Sigmoid colon (tissue), 7 donors: ENCODE measurements around the gene ELAVL3. TPM values are rescaled to one million over a fixed set of nuclear protein-coding genes. Genes with fewer than 3 reads are reported as not detected.

ENCODE experiments used
- DNase-seq: peaks from one replicate; pipeline ENCODE4 v3.0.0-alpha.2; 2019
- H3K27ac ChIP-seq, 4 donors: fragments of 200-600 bp; sonication (generic); one replicate each; pipeline ENCODE4 v1.5.1; 2016 to 2019; ENCODE audit warnings: mild to moderate bottlenecking in 1 of 4
- H3K27me3 ChIP-seq, 3 donors: fragments of 200-600 bp; sonication (generic); one replicate each; pipeline ENCODE4 v1.5.1; 2019; ENCODE audit warnings: mild to moderate bottlenecking in 1 of 3
- H3K36me3 ChIP-seq, 4 donors: fragments of 200-600 bp; sonication (generic); one replicate each; pipeline ENCODE4 v1.5.1; 2016 to 2019
- H3K4me1 ChIP-seq, 4 donors: fragments of 200-600 bp; sonication (generic); one replicate each; pipeline ENCODE4 v1.5.1; 2017 to 2019
- H3K4me3 ChIP-seq, 4 donors: fragments of 200-600 bp; sonication (generic); one replicate each; pipeline ENCODE4 v1.5.1; 2017 to 2019; ENCODE audit warnings: mild to moderate bottlenecking in 2 of 4, moderate library complexity in 1 of 4
- H3K9me3 ChIP-seq, 4 donors: fragments of 200-600 bp in 3 of 4; sonication (generic) in 3 of 4; one replicate each; pipeline versions ENCODE4 v1.5.1 to v1.6.1; 2013 to 2019
- CTCF ChIP-seq, 4 experiments: fragments of 450-650 bp in 3 of 4; fragments of 200-600 bp in 1 of 4; IDR thresholded peaks; one replicate each; pipeline ENCODE4 v1.5.1; 2016 to 2019; ENCODE audit warnings: antibody characterized with exemption in 4 of 4, mild to moderate bottlenecking in 3 of 4, moderate library complexity in 2 of 4
- EP300 ChIP-seq, 4 donors: sonication (generic); formaldehyde crosslinking; IDR thresholded peaks; one replicate each; pipeline ENCODE4 v1.6.1; 2017; ENCODE audit warnings: antibody characterized with exemption in 4 of 4
- POLR2A ChIP-seq, 2 donors: fragments of 450-650 bp; IDR thresholded peaks; one replicate each; pipeline ENCODE4 v1.6.1; 2016; ENCODE audit warnings: antibody characterized with exemption in 2 of 2, mild to moderate bottlenecking in 2 of 2, moderate library complexity in 2 of 2
- POLR2AphosphoS5 ChIP-seq, 4 donors: sonication (generic); formaldehyde crosslinking; IDR thresholded peaks; one replicate each; pipeline ENCODE4 v1.6.1; 2017; ENCODE audit warnings: antibody characterized with exemption in 4 of 4
- WGBS, 2 donors: extraction: QIAGEN DNeasy Blood & Tissue Kit; methylation state at CpG; one replicate each; pipeline ENCODE4 v1.1.7; 2013; 5-methylcytosine and 5-hydroxymethylcytosine counted together
- intact Hi-C: fragments of 100-400 bp; cut with DNase I; formaldehyde crosslinking; loops from one replicate; pipeline ENCODE4 v1.15.1; 2023
- polyA plus RNA-seq, 3 donors: library from polyadenylated mRNA; stranded (reverse); fragments of 200-250 nt; gene quantifications; one replicate each; pipeline ENCODE4 v1.2.3, GENCODE V29; 2013
- total RNA-seq, 4 donors: library from RNA; depleted of rRNA; stranded (reverse); fragments of >200 nt; gene quantifications; one replicate each; pipeline ENCODE4 v1.1.0, GENCODE V29; 2016
- donor health status: healthy with polysubstance abuse.
- donor health status: Bipolar disorder and iron deficiency.
- donor health status: healthy.

ELAVL3 gene
- total and polyA plus RNA-seq, 7 donors = under 0.01 to 3.0 (median 0.85) TPM; not detected in 1

- 82 to 85% methylated on average over 57 of the region's 57 CpGs for WGBS, 2 donors
- Histone ChIP-seq H3K27me3 (peaks cover 43 to 80% (median 58%) of the 10 kb centered on the region in 3 donors), H3K27ac (no peak overlapping the region), H3K4me3 (no peak overlapping the region), H3K4me1 (peaks cover 0 to 39% (median 37%) of the 10 kb centered on the region in 4 donors), H3K9me3 (no peaks in the 10 kb centered on the region), H3K36me3 (peaks cover 0 to 27% (median 10%) of the 10 kb centered on the region in 4 donors)
- no peak for DNase-seq
- no peak for TF ChIP-seq POLR2AphosphoS5 (IDR thresholded peaks at IDR 0.05)
- TF ChIP-seq EP300 (IDR thresholded peaks at IDR 0.05) = no peak
- no peak for TF ChIP-seq CTCF (IDR thresholded peaks at IDR 0.05)
- TF ChIP-seq POLR2A (IDR thresholded peaks at IDR 0.05) = no peak
- intact Hi-C loops = no loop called here
Observed at GRCh38 chr19:11483366-11484111, 2.7 kb upstream of the ELAVL3 start.

- Histone ChIP-seq H3K27ac (peak overlapping the region in 1 of 4 donors; percentile 31), H3K36me3 (peaks cover 0 to 23% (median 10%) of the 10 kb centered on the region in 4 donors), H3K27me3 (peaks cover 43 to 80% (median 58%) of the 10 kb centered on the region in 3 donors), H3K4me3 (peak overlapping the region in 3 of 4 donors; percentile 16 to 40 (median 27)), H3K4me1 (peaks cover 0 to 39% (median 37%) of the 10 kb centered on the region in 4 donors), H3K9me3 (no peaks in the 10 kb centered on the region)
- peak; percentile 88 for DNase-seq
- 2 to 6% methylated on average over 58 of the region's 58 CpGs for WGBS, 2 donors
- TF ChIP-seq POLR2AphosphoS5 (IDR thresholded peaks at IDR 0.05) = peak in 2 of 4 donors; percentile 6 to 30
- TF ChIP-seq EP300 (IDR thresholded peaks at IDR 0.05) = no peak
- TF ChIP-seq POLR2A (IDR thresholded peaks at IDR 0.05) = no peak
- peak; percentile 69 to 88 (median 86) for TF ChIP-seq CTCF (IDR thresholded peaks at IDR 0.05)
- intact Hi-C loops = loop anchor here (1.0 kb wide), 1 partner anchor 188 kb away; no protein-coding TSS in a partner anchor
Observed at GRCh38 chr19:11482384-11483050, 1.7 kb upstream of the ELAVL3 start.

- H3K27ac ChIP-seq = peak overlapping the region in 1 of 4 donors; percentile 31
- peaks cover 0 to 15% (median 8%) of the 10 kb centered on the region in 4 donors for H3K36me3 ChIP-seq
- H3K27me3 ChIP-seq = peaks cover 43 to 80% (median 58%) of the 10 kb centered on the region in 3 donors
- peak; percentile 77 for DNase-seq
- WGBS, 2 donors = 5 to 10% methylated on average over 50 of the region's 50 CpGs
- intact Hi-C loops = loop anchor here (1.0 kb wide), 1 partner anchor 187 kb away; no protein-coding TSS in a partner anchor
- TF ChIP-seq EP300 (IDR thresholded peaks at IDR 0.05) (no peak), POLR2A (IDR thresholded peaks at IDR 0.05) (no peak), CTCF (IDR thresholded peaks at IDR 0.05) (no peak), POLR2AphosphoS5 (IDR thresholded peaks at IDR 0.05) (no peak)
- H3K4me1 ChIP-seq = peaks cover 0 to 39% (median 37%) of the 10 kb centered on the region in 4 donors
- no peaks in the 10 kb centered on the region for H3K9me3 ChIP-seq
- H3K4me3 ChIP-seq = peak overlapping the region in 3 of 4 donors; percentile 16 to 40 (median 27)
Observed at GRCh38 chr19:11481534-11482383, 913 bp upstream of the ELAVL3 start.

GRCh38 chr19:11479898-11480714 lies 740 bp downstream of the ELAVL3 start:
- H3K27me3 ChIP-seq = peaks cover 43 to 66% (median 58%) of the 10 kb centered on the region in 3 donors
- peak overlapping the region in 2 of 4 donors; percentile 19 to 26 for H3K4me3 ChIP-seq
- TF ChIP-seq EP300 (IDR thresholded peaks at IDR 0.05) (no peak), POLR2AphosphoS5 (IDR thresholded peaks at IDR 0.05) (no peak), CTCF (IDR thresholded peaks at IDR 0.05) (no peak), POLR2A (IDR thresholded peaks at IDR 0.05) (no peak)
- 10 to 13% methylated on average over 86 of the region's 86 CpGs for WGBS, 2 donors
- DNase-seq = no peak
- H3K4me1 ChIP-seq = peaks cover 0 to 39% (median 37%) of the 10 kb centered on the region in 4 donors
- no peaks in the 10 kb centered on the region for H3K9me3 ChIP-seq
- no peak overlapping the region for H3K27ac ChIP-seq
- peaks cover 0 to 13% (median 8%) of the 10 kb centered on the region in 4 donors for H3K36me3 ChIP-seq
- intact Hi-C loops = no loop called here
